ENCODE data around the gene CLDN7. TPM values are rescaled to one million over a fixed set of nuclear protein-coding genes. Genes with fewer than 3 reads are reported as not detected.

The CLDN7 gene
- total and polyA plus RNA-seq, 12 donors, result 1.6 to 35.6 (median 6.8) TPM

DNA sequence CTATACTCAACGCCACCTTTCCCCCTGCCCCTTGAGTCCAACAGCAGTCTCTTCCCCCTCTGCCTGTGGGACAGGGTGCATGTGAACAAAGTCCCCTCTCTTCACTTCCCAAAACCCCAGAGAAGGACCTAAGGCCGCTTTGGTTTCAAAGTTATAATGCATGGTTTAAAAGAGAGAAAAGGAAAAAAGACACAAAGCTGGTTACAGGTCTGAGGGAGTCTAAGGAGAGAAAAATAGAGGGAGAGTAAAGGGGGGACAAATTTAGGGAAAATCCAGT is 18.9 kb downstream of the CLDN7 start:
- 16 to 38% (median 25%) methylated on average over 2 of the region's 2 CpGs for WGBS, 4 donors
- intact Hi-C loops (cut with DNase I), result no loop called here

GRCh38 chr17:7242717-7243452 is 19.4 kb downstream of the CLDN7 start:
- peak; percentile 97 to 99 (median 97) for DNase-seq
- H3K27ac ChIP-seq, result peak overlapping the region; percentile 87 to 100 (median 95)
- H3K9me3 ChIP-seq (replicated peaks in 1 of 3), result no peaks in the 10 kb centered on the region
- intact Hi-C loops (cut with DNase I), result no loop called here
- peak; percentile 18 to 74 for TF ChIP-seq POLR2A (IDR thresholded peaks at IDR 0.05)
- peak in 1 of 6 experiments; percentile 17 for TF ChIP-seq CTCF (IDR thresholded peaks at IDR 0.05)
- 1% methylated on average over 34 to 49 of the region's 49 CpGs for WGBS, 4 donors
- peak overlapping the region in 3 of 4 donors; percentile 29 to 92 (median 47) for H3K4me3 ChIP-seq
- H3K27me3 ChIP-seq, result no peaks in the 10 kb centered on the region
- H3K36me3 ChIP-seq (replicated peaks in 1 of 2), result peaks cover 0 to 45% of the 10 kb centered on the region in 2 donors
- H3K4me1 ChIP-seq (replicated peaks in 1 of 2), result peaks cover 18 to 23% of the 10 kb centered on the region in 2 donors

More for the DNA sequence above, 18.9 kb downstream of the CLDN7 start:
- peaks cover 18 to 23% of the 10 kb centered on the region in 2 donors for H3K4me1 ChIP-seq (replicated peaks in 1 of 2)
- H3K27ac ChIP-seq, result peak overlapping the region; percentile 87 to 100 (median 95)
- H3K4me3 ChIP-seq, result peak overlapping the region in 3 of 4 donors; percentile 29 to 92 (median 47)
- no peak for TF ChIP-seq POLR2A (IDR thresholded peaks at IDR 0.05)
- peak in 1 of 6 experiments; percentile 20 for TF ChIP-seq CTCF (IDR thresholded peaks at IDR 0.05)
- H3K27me3 ChIP-seq, result no peaks in the 10 kb centered on the region
- peaks cover 0 to 45% of the 10 kb centered on the region in 2 donors for H3K36me3 ChIP-seq (replicated peaks in 1 of 2)
- DNase-seq, result no peak
- H3K9me3 ChIP-seq (replicated peaks in 1 of 3), result no peaks in the 10 kb centered on the region

- H3K27me3 ChIP-seq, result no peaks in the 10 kb centered on the region
- H3K9me3 ChIP-seq (replicated peaks in 1 of 3), result no peaks in the 10 kb centered on the region
- H3K27ac ChIP-seq, result peak within 1 kb of the TSS; percentile 87 to 100 (median 95)
- DNase-seq, result peak; percentile 94 to 98 (median 95)
- peak within 1 kb of the TSS; percentile 1 to 92 (median 49) for H3K4me3 ChIP-seq
- peaks cover 24 to 28% of the 10 kb centered on the region in 2 donors for H3K4me1 ChIP-seq (replicated peaks in 1 of 2)
- TF ChIP-seq CTCF (IDR thresholded peaks at IDR 0.05), result peak in 1 of 6 experiments; percentile 9
- TF ChIP-seq POLR2A (IDR thresholded peaks at IDR 0.05), result peak; percentile 57 to 85
- intact Hi-C loops (cut with DNase I), result no loop called here
- WGBS, 4 donors, result 0 to 1% (median 0%) methylated on average over 20 to 62 of the region's 62 CpGs
- peaks cover 0 to 44% of the 10 kb centered on the region in 2 donors for H3K36me3 ChIP-seq (replicated peaks in 1 of 2)
These were observed 20.2 kb downstream of the CLDN7 start, which contains the start of gene GABARAP for GRCh38 chr17:7241783-7242716. Gene GABARAP, minus strand, starts transcription at chr17:7242449. Its CDS starts 119 bp downstream, at chr17:7242330.

Measured in adrenal gland (tissue), 12 donors.